DOHH2 (cell line): ENCODE measurements around the gene HMGCL.

ENCODE experiments used
- H3F3A ChIP-seq: fragments of 200-600 bp; sonication (generic), shearing (Covaris generic); 2 replicates; pipeline ENCODE4 v1.6.0; 2016; ENCODE audit warnings: antibody characterized with exemption, mild to moderate bottlenecking; ENCODE audit not compliant: control insufficient read depth, insufficient read depth
- H3K27ac ChIP-seq: fragments of 200-600 bp; sonication (generic); 2 replicates; pipeline ENCODE4 v1.5.1; 2014; ENCODE audit warnings: low read depth, mild to moderate bottlenecking, low read length, moderate library complexity
- H3K27me3 ChIP-seq: fragments of 200-600 bp; sonication (generic); 2 replicates; pipeline ENCODE4 v1.6.1; 2014; ENCODE audit warnings: mild to moderate bottlenecking, low read length, mixed read lengths; ENCODE audit not compliant: control insufficient read depth
- H3K36me3 ChIP-seq: fragments of 200-600 bp; sonication (generic); 2 replicates; pipeline ENCODE4 v1.6.1; 2014; ENCODE audit warnings: mild to moderate bottlenecking, low read length, moderate library complexity, mixed read lengths; ENCODE audit not compliant: control insufficient read depth
- H3K4me1 ChIP-seq: fragments of 200-600 bp; sonication (generic); 2 replicates; pipeline ENCODE4 v1.6.1; 2014; ENCODE audit warnings: mild to moderate bottlenecking, low read length, mixed read lengths; ENCODE audit not compliant: control insufficient read depth
- H3K4me2 ChIP-seq: fragments of 200-600 bp; sonication (generic); 2 replicates; pipeline ENCODE4 v1.6.0; 2014; ENCODE audit warnings: mild to moderate bottlenecking, low read length, moderate library complexity
- H3K4me3 ChIP-seq: fragments of 200-600 bp; sonication (generic); 2 replicates; pipeline ENCODE4 v1.5.1; 2014; ENCODE audit warnings: mild to moderate bottlenecking, low read length, mixed read lengths
- H3K79me2 ChIP-seq: fragments of 200-600 bp; sonication (generic); 2 replicates; pipeline ENCODE4 v1.6.1; 2014; ENCODE audit warnings: mild to moderate bottlenecking, low read length, mixed read lengths; ENCODE audit not compliant: control insufficient read depth
- H3K9me2 ChIP-seq: fragments of 200-600 bp; sonication (generic); replicated peaks from 2 replicates; pipeline ENCODE4 v1.6.1; 2014; ENCODE audit warnings: mild to moderate bottlenecking, low read length, mixed read lengths; ENCODE audit not compliant: control insufficient read depth
- H3K9me3 ChIP-seq: fragments of 200-600 bp; sonication (generic); 2 replicates; pipeline ENCODE4 v1.6.1; 2014; ENCODE audit warnings: antibody characterized with exemption, low read length, mixed read lengths; ENCODE audit not compliant: control insufficient read depth, insufficient read depth
- H4K20me1 ChIP-seq: fragments of 200-600 bp; sonication (generic); 2 replicates; pipeline ENCODE4 v1.6.0; 2014; ENCODE audit warnings: low read depth, mild to moderate bottlenecking, antibody characterized with exemption, low read length, moderate library complexity; ENCODE audit not compliant: control insufficient read depth, insufficient read depth
- CTCF ChIP-seq: fragments of 200-600 bp; sonication (generic); IDR thresholded peaks from one replicate; pipeline ENCODE4 v1.5.1; 2014; ENCODE audit warnings: antibody characterized with exemption, mild to moderate bottlenecking, low read depth, low read length; ENCODE audit not compliant: poor library complexity, severe bottlenecking
- EZH2phosphoT487 ChIP-seq: fragments of 200-600 bp; sonication (generic); IDR thresholded peaks from 2 replicates; pipeline ENCODE4 v1.6.1; 2017; ENCODE audit warnings: borderline replicate concordance, mild to moderate bottlenecking, antibody characterized with exemption, low read length, moderate library complexity, mixed read lengths

Gene HMGCL

GRCh38 chr1:23865543-23865930 lies 40.3 kb upstream of the HMGCL start:
- peaks cover 4% of the 10 kb centered on the region; the same call in 1 of the 2 replicates for H4K20me1 ChIP-seq
- H3K4me1 ChIP-seq, result peaks cover 34% of the 10 kb centered on the region
- peaks cover 29% of the 10 kb centered on the region for H3K36me3 ChIP-seq
- H3K9me3 ChIP-seq, result no peaks in the 10 kb centered on the region
- H3K9me2 ChIP-seq, result no peaks in the 10 kb centered on the region
- peaks cover 13% of the 10 kb centered on the region for H3K79me2 ChIP-seq
- H3F3A ChIP-seq, result 0 out of 2 replicates have a peak, but pooled peaks cover 3% of the 10 kb centered on the region
- H3K27me3 ChIP-seq, result no peaks in the 10 kb centered on the region
- no peak overlapping the region for H3K4me2 ChIP-seq
- H3K27ac ChIP-seq, result no peak overlapping the region
- TF ChIP-seq EZH2phosphoT487 (no peak), CTCF (no peak)
- H3K4me3 ChIP-seq, result no peak overlapping the region

GRCh38 chr1:23864801-23865542 lies 39.7 kb upstream of the HMGCL start:
- 0 out of 2 replicates have a peak, but pooled peaks cover 3% of the 10 kb centered on the region for H3F3A ChIP-seq

GRCh38 chr1:23862640-23863039 lies 37.4 kb upstream of the HMGCL start:
- Histone ChIP-seq H3K27ac (no peak overlapping the region), H3F3A (no peaks in the 10 kb centered on the region), H3K9me2 (no peaks in the 10 kb centered on the region), H3K79me2 (peaks cover 12% of the 10 kb centered on the region), H3K4me1 (peaks cover 17% of the 10 kb centered on the region), H3K9me3 (no peaks in the 10 kb centered on the region), H4K20me1 (peaks cover 4% of the 10 kb centered on the region; the same call in 1 of the 2 replicates), H3K27me3 (no peaks in the 10 kb centered on the region), H3K4me2 (no peak overlapping the region), H3K4me3 (no peak overlapping the region), H3K36me3 (peaks cover 36% of the 10 kb centered on the region)
- TF ChIP-seq EZH2phosphoT487 (no peak), CTCF (no peak)

More at GRCh38 chr1:23864801-23865542, 39.7 kb upstream of the HMGCL start:
- no peaks in the 10 kb centered on the region for H3K9me3 ChIP-seq
- peaks cover 4% of the 10 kb centered on the region; the same call in 1 of the 2 replicates for H4K20me1 ChIP-seq
- H3K4me2 ChIP-seq, result no peak overlapping the region
- TF ChIP-seq EZH2phosphoT487, result no peak
- no peak for TF ChIP-seq CTCF
- peaks cover 29% of the 10 kb centered on the region for H3K36me3 ChIP-seq
- no peaks in the 10 kb centered on the region for H3K27me3 ChIP-seq
- H3K4me1 ChIP-seq, result peaks cover 34% of the 10 kb centered on the region
- no peaks in the 10 kb centered on the region for H3K9me2 ChIP-seq
- no peak overlapping the region for H3K4me3 ChIP-seq
- H3K79me2 ChIP-seq, result peaks cover 13% of the 10 kb centered on the region
- no peak overlapping the region for H3K27ac ChIP-seq
